Airway epithelial cell (primary cell): ENCODE data around the gene PPFIA1. TPM values are rescaled to one million over a fixed set of nuclear protein-coding genes. Genes with fewer than 3 reads are reported as not detected.

Source experiments
- total RNA-seq: library from RNA; depleted of rRNA; stranded (reverse); fragments of >200 nt; gene quantifications from 2 replicates; pipeline ENCODE4 v1.2.3, GENCODE V29; 2015

PPFIA1 gene
- 25.3 and 27.2 TPM in 2 replicates for total RNA-seq

GRCh38 chr11:70270104-70270876 lies at the start of gene PPFIA1:
TSS of gene PPFIA1 (plus strand) at chr11:70270690. CDS start at chr11:70272173, 1,483 bp downstream.

GRCh38 chr11:70397983-70398833 lies 127.7 kb downstream of the PPFIA1 start, which contains the start of gene CTTN:
TSS of gene CTTN (plus strand) at chr11:70398529. CDS start at chr11:70407298, 8,769 bp downstream.

Other genes starting within 250 kb of the PPFIA1 start
- 8.8 and 15.3 TPM in 2 replicates for gene ANO1, start 192.4 kb upstream of the PPFIA1 start, total RNA-seq
- gene FADD, start 67.4 kb upstream of the PPFIA1 start, total RNA-seq = 26.2 and 29.4 TPM in 2 replicates
- gene CTTN, start 127.8 kb downstream of the PPFIA1 start, total RNA-seq = 208 and 277 TPM in 2 replicates